Pancreas (tissue), 10 donors: ENCODE measurements around the gene ACOXL. TPM values are rescaled to one million over a fixed set of nuclear protein-coding genes. Genes with fewer than 3 reads are reported as not detected.
"Not testable (repeated sequence)": the region's sequence is repeated elsewhere in the genome, so short reads cannot be mapped to it uniquely, and the experiment has no call there.

ENCODE experiments used
- ATAC-seq, 4 donors: fragments of 200-7000 bp; cut with Tn5 transposase; one replicate each; pipeline versions ENCODE4 v1.8.0 to v1.9.1; 2020; ENCODE audit warnings: mild to moderate bottlenecking in 4 of 4, moderate library complexity in 4 of 4
- DNase-seq, 6 donors: peaks; one replicate each; pipeline ENCODE4 v3.0.0-alpha.2; 2020
- FAIRE-seq: peaks from 2 replicates; lab custom pipeline; 2012; peaks lifted over from hg19 to GRCh38; lab: Jason Lieb, UNC
- H3K27ac ChIP-seq, 4 donors: fragments of 200-600 bp; sonication (generic); 1 replicate in 3 of 4; 2 replicates in 1 of 4; pipeline versions ENCODE4 v1.5.0 to v1.8.0; 2020
- H3K27me3 ChIP-seq, 4 donors: fragments of 200-600 bp; one replicate each; pipeline ENCODE4 v1.8.0; 2021
- H3K36me3 ChIP-seq, 3 donors: fragments of 200-600 bp; sonication (generic) in 1 of 3; one replicate each; pipeline versions ENCODE4 v1.5.0 to v1.8.0; 2020 to 2021
- H3K4me1 ChIP-seq, 3 donors: fragments of 200-600 bp; one replicate each; pipeline ENCODE4 v1.8.0; 2021
- H3K4me3 ChIP-seq, 4 donors: fragments of 200-600 bp; sonication (generic) in 2 of 4; one replicate each; pipeline versions ENCODE4 v1.5.0 to v1.8.0; 2020 to 2021
- H3K9me3 ChIP-seq, 4 donors: fragments of 200-600 bp; one replicate each; pipeline ENCODE4 v1.8.0; 2021
- CTCF ChIP-seq, 4 donors: fragments of 200-600 bp; sonication (generic) in 3 of 4; IDR thresholded peaks; one replicate each; pipeline versions ENCODE4 v1.5.0 to v1.8.0; 2021; ENCODE audit warnings: antibody characterized with exemption in 4 of 4
- WGBS, 2 donors: extraction: QIAGEN DNeasy Blood & Tissue Kit; methylation state at CpG; one replicate each; pipeline ENCODE4 v1.1.7; 2013; 5-methylcytosine and 5-hydroxymethylcytosine counted together
- intact Hi-C, 3 donors: fragments of 100-400 bp; cut with DNase I; formaldehyde crosslinking; loops; one replicate each; pipeline versions ENCODE4 v1.11.1 to v1.14.2; 2022
- polyA plus RNA-seq, 2 donors: library from polyadenylated mRNA; stranded (reverse); fragments of 200-250 nt; gene quantifications; one replicate each; pipeline ENCODE4 v1.2.3, GENCODE V29; 2013
- total RNA-seq, 6 donors: library from RNA; stranded (reverse); fragmentation: NEBNext Ultra II Directional in 4 of 6; extraction: Animal tissue kit (Norgen Biotek cat#: 25700) in 4 of 6; gene quantifications; one replicate each; pipeline versions ENCODE4 v1.2.1 to v1.2.4, GENCODE V29; 2021 to 2023
- donor health status: healthy with polysubstance abuse.
- donor health status: DM: no; HTN: no; CAD: no; lungs with moderate emphysema.
- donor health status: DM: no; HTN: no; CAD: no.
- donor health status: control.
- donor health status: control.
- donor health status: Bipolar disorder and iron deficiency.
- donor health status: DM: yes; HTN: yes; CAD: no.
- donor health status: DM: no; HTN: no; CAD: no.
- donor health status: DM: no; HTN: no; CAD: no.
- donor health status: DM: yes; HTN: yes; CAD: no.

ACOXL gene
- total and polyA plus RNA-seq, 8 donors = 0.06 to 0.75 (median 0.21) TPM; not detected in 2

GRCh38 chr2:111041398-111042202 is 309.2 kb downstream of the ACOXL start:
- H3K27me3 ChIP-seq = no peaks in the 10 kb centered on the region
- no peak overlapping the region for H3K4me3 ChIP-seq
- TF ChIP-seq CTCF (IDR thresholded peaks at IDR 0.05) = no peak
- no peaks in the 10 kb centered on the region for H3K36me3 ChIP-seq
- no peak for ATAC-seq
- FAIRE-seq = no peak
- DNase-seq = no peak
- 82 to 84% methylated on average over 11 to 12 of the region's 12 CpGs for WGBS, 2 donors
- H3K4me1 ChIP-seq = no peaks in the 10 kb centered on the region
- no peak overlapping the region for H3K27ac ChIP-seq
- no peaks in the 10 kb centered on the region for H3K9me3 ChIP-seq
- intact Hi-C loops = no loop called here

GRCh38 chr2:111042261-111042660 is 309.9 kb downstream of the ACOXL start:
- WGBS, 2 donors = 77 to 85% methylated on average over 6 of the region's 6 CpGs
- FAIRE-seq = no peak
- Histone ChIP-seq H3K4me1 (no peaks in the 10 kb centered on the region), H3K27ac (no peak overlapping the region), H3K36me3 (no peaks in the 10 kb centered on the region), H3K9me3 (no peaks in the 10 kb centered on the region), H3K27me3 (no peaks in the 10 kb centered on the region), H3K4me3 (no peak overlapping the region)
- no peak for DNase-seq
- no peak for TF ChIP-seq CTCF (IDR thresholded peaks at IDR 0.05)
- ATAC-seq = no peak
- intact Hi-C loops = no loop called here

- intact Hi-C loops = no loop called here
Observed at GRCh38 chr2:111042772-111043771, 310.7 kb downstream of the ACOXL start.

DNA sequence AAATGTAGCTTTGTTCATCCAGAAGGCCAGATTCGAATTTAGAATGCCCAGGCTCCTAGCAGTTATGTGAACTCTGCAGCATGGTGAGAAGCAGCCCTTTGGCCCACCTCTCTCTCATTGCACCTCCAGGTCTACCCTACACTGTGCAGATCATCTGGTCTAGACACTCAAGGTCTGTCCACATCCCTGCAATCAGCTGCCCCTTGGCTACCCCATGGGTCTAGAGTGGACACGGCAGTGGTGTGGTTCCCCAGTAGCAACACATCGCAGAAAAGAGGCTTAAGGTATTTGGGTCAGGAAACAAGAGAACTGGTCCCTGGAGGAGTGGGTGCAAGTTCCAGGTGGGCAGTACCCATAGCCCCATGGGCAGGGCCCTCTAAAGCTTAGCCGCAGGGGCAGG is 311.7 kb downstream of the ACOXL start:
- Histone ChIP-seq H3K36me3 (no peaks in the 10 kb centered on the region), H3K4me1 (no peaks in the 10 kb centered on the region), H3K27ac (no peak overlapping the region), H3K27me3 (no peaks in the 10 kb centered on the region), H3K9me3 (no peaks in the 10 kb centered on the region), H3K4me3 (no peak overlapping the region)
- intact Hi-C loops = no loop called here
- no peak for DNase-seq
- no peak for ATAC-seq
- 61 to 83% methylated on average over 4 of the region's 4 CpGs for WGBS, 2 donors
- FAIRE-seq = no peak
- no peak for TF ChIP-seq CTCF (IDR thresholded peaks at IDR 0.05)

More at GRCh38 chr2:111042772-111043771, 310.7 kb downstream of the ACOXL start:
- ATAC-seq (no peak), DNase-seq (no peak), FAIRE-seq (no peak)
- Histone ChIP-seq H3K4me1 (no peaks in the 10 kb centered on the region), H3K27me3 (no peaks in the 10 kb centered on the region), H3K27ac (no peak overlapping the region), H3K36me3 (no peaks in the 10 kb centered on the region), H3K4me3 (no peak overlapping the region), H3K9me3 (no peaks in the 10 kb centered on the region)
- WGBS, 2 donors = 69 to 79% methylated on average over 20 of the region's 20 CpGs
- no peak for TF ChIP-seq CTCF (IDR thresholded peaks at IDR 0.05)

GRCh38 chr2:111045236-111045635 is 312.9 kb downstream of the ACOXL start:
- DNase-seq, FAIRE-seq, H3K4me3 ChIP-seq, intact Hi-C loops, H3K9me3 ChIP-seq, H3K27ac ChIP-seq, ATAC-seq, H3K27me3 ChIP-seq, H3K36me3 ChIP-seq: not testable (repeated sequence)
- 93 to 95% methylated on average over 6 of the region's 6 CpGs for WGBS, 2 donors
- peaks cover 6 to 10% (median 7%) of the 10 kb centered on the region in 3 donors for H3K4me1 ChIP-seq
